ENCODE data around the gene TRAM2.

Gene TRAM2

DNA sequence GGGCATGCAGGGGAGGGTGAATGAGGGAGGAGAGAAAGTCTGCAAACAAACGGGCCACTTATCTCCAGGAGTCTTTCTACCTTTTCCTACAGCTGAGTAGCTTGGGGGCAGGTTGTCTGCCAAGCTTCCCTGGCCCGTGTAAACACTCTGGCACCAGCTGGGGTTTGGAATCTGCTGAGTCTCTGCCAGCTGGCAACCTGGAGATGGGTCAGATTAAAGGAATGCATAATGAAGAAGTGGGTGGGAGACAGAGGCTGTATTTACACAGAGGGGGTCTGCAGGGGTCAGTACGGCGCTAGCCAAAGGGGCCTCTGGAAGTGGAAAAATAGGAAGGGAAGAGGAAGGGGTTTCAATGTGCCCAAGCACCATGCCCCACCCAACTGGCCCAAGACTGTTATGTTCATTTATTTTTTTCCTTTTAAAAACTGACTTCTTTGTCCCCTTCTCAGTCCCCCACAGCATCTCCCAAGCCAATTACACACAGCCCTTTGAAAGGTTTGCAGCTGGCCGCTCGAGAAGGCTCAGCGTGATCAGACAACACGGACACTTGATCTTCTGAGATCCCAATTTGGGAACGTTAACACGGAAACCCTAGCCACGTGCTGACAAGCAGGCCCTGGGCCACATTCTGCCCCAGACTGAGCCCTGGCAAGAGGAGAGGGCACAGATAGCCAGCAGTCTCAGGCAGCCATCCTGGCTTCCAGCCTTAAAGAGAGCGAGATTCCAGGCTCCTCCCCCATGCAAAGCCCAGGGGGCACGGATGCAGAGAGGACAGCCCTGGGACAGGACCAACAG is 25.2 kb downstream of the TRAM2 start:
- peak overlapping the region; percentile 21 for H3K4me3 ChIP-seq (ENCODE audit: low read depth, low read length)
- TF ChIP-seq, protein P1, sequence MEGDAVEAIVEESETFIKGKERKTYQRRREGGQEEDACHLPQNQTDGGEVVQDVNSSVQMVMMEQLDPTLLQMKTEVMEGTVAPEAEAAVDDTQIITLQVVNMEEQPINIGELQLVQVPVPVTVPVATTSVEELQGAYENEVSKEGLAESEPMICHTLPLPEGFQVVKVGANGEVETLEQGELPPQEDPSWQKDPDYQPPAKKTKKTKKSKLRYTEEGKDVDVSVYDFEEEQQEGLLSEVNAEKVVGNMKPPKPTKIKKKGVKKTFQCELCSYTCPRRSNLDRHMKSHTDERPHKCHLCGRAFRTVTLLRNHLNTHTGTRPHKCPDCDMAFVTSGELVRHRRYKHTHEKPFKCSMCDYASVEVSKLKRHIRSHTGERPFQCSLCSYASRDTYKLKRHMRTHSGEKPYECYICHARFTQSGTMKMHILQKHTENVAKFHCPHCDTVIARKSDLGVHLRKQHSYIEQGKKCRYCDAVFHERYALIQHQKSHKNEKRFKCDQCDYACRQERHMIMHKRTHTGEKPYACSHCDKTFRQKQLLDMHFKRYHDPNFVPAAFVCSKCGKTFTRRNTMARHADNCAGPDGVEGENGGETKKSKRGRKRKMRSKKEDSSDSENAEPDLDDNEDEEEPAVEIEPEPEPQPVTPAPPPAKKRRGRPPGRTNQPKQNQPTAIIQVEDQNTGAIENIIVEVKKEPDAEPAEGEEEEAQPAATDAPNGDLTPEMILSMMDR (IDR thresholded peaks at IDR 0.05; ENCODE audit: low read depth, low read length), result no peak

DNA sequence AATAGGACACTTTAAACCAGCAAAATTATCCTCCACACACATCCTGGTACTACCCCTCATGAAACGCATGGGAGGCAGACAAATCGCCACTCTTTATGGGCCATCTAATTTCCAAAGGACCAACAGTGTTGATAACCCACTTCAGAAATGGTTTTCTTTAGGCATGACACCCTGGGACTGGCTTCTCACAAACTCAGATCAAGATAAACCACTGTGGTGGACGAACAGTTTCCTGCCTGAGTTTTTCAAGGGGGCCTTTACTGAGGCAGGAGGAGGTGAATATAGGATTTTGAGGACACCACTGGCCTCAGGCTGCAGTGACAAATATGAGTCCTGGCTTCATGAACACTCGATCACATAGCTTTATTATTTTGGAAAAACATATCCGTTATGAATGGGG is 26.0 kb downstream of the TRAM2 start:
- H3K4me3 ChIP-seq (ENCODE audit: low read depth, low read length), result no peak overlapping the region
- TF ChIP-seq, protein P1 (IDR thresholded peaks at IDR 0.05; ENCODE audit: low read depth, low read length), result no peak

DNA sequence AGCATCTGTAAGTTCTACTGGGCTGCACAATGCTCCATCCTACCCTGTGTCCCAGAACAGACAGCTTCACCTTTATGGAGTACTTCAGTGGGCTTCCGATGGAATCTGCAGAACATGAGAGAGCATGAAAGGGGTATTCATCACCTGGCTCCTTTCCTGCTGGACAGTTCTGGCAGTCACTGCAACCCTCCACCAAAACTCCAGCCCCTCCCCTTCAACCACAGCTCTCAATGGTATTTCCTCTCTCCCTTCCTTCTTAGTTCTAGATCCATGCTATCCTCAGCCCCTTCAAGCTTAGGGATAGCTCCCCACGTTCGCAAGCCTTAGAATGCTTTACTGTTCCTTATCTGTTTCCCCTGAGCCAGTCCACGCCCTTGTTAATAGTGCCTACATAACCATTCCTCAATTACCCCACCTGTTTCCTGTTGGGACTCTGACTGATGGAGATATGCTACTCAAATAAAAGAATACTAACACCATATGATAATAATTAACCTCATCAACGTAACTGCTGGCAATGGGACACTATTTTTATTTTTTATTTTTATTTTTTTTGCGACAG is 26.8 kb downstream of the TRAM2 start:
- TF ChIP-seq, protein P1 (IDR thresholded peaks at IDR 0.05; ENCODE audit: low read depth, low read length), result no peak
- H3K4me3 ChIP-seq (ENCODE audit: low read depth, low read length), result no peak overlapping the region

DNA sequence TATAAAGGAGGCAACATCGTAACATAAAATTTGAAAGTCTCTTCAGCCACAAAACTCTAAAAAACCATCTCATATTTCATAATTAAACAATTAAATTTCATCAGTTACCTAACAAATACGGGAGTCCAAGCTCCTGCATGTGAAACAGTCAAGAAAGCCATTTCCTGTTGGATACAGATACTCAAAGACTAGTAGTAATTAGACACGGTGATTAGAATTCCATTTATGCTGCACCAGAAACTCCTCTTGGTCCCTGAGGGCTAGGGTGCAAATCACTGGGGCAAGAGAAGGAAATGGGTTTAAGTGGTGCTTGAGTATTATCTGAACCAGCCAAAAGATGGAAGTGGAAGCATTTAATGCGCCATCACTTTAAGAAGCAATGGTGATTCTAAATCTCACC is 27.4 kb downstream of the TRAM2 start:
- TF ChIP-seq, protein P1 (IDR thresholded peaks at IDR 0.05; ENCODE audit: low read depth, low read length), result no peak
- no peak overlapping the region for H3K4me3 ChIP-seq (ENCODE audit: low read depth, low read length)

DNA sequence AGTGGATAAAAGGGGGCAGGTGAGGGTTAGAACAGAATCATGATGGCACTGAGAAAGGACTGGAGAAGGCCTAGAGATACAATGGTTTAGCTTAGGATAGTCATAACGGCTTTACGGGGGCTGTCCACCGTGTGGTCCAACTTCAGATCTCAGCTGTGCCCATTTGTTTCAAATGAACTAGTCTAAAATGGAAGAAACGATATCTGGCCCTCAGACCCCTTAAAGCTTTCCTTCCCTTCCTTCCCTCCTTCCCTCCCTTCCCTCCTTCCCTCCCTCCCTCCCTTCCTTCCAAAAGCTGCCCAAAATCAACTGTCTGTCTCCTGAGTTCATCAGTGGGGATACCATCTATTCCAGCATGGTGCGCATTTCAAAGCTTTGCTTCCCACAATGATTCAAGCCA is 27.9 kb downstream of the TRAM2 start:
- TF ChIP-seq, protein P1 (IDR thresholded peaks at IDR 0.05; ENCODE audit: low read depth, low read length), result no peak
- no peak overlapping the region for H3K4me3 ChIP-seq (ENCODE audit: low read depth, low read length)

DNA sequence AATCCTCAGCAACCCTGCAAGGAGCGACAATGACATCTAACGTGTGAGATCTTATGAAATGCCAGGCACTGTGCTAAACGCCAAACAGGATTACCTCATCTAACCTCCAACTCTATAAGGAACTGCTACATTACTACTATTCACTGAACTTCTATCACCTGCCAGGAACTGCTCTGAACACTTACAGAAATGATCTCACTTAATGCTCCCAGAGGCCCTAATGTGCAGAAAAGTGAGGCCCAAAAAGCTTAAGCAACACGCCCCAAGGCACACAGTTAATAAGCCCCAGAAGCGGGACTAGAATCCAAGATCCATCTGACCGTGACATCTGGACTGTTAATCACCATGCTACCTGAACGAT is 28.5 kb downstream of the TRAM2 start:
- H3K4me3 ChIP-seq (ENCODE audit: low read depth, low read length), result no peak overlapping the region
- TF ChIP-seq, protein P1 (IDR thresholded peaks at IDR 0.05; ENCODE audit: low read depth, low read length), result no peak

DNA sequence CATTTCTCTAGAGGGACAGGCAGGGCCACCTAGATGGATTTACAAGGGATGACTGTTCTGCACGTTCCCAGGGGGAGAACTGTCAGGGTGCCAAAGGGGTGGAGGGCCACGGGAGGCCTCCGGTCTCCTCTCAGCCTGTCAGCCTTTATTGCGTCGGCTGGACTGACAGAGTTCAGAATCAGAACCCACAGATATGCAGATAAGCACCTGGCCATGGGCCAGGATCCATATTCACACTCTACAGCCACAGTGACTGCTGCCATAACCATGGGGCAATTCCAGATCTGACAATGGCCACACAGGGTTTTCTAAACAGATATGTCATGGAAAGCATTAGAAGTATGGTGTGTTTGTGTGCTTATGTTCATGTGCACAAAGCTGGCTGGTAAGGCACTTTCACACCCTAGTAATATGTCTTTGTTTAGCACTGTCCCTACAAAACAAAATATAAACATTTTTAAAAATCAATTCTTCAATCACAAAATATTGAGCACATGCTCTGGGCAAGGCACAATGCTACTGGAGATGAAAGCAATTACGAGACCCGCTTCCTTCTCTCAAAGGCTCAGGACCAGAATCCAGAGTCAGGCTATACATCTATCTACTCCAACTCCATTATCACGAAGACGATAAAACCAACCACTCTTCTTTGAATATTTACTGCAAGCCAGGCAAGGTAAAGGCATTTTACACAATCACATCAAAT is 29.1 kb downstream of the TRAM2 start:
- H3K4me3 ChIP-seq (ENCODE audit: low read depth, low read length), result no peak overlapping the region
- TF ChIP-seq, protein P1 (IDR thresholded peaks at IDR 0.05; ENCODE audit: low read depth, low read length), result no peak

Measured in WI38 (cell line).